Measurements from ENCODE around the gene DNAJC12.
"Not testable (repeated sequence)": the region's sequence is repeated elsewhere in the genome, so short reads cannot be mapped to it uniquely, and the experiment has no call there.

- TF ChIP-seq CTCF, POLR2A (IDR thresholded peaks at IDR 0.05): not testable (repeated sequence)
Measured at GRCh38 chr10:67839511-67839910, 1.5 kb upstream of the DNAJC12 start.

Measured in heart left ventricle (tissue), 13 donors.